Fibroblast of lung (primary cell): ENCODE data around the gene ZNF154.

ENCODE experiments used
- CTCF ChIP-seq, 2 donors: IDR thresholded peaks in 1 of 2; conservative IDR thresholded peaks in 1 of 2; 1 replicate in 1 of 2; 2 replicates in 1 of 2; pipeline ENCODE4 v1.5.1; 2011 to 2012; ENCODE audit warnings: low read length in 2 of 2, control low read depth in 1 of 2, inconsistent platforms in 1 of 2, low read depth in 1 of 2, mild to moderate bottlenecking in 1 of 2
- EZH2 ChIP-seq: IDR thresholded peaks from 2 replicates; pipeline ENCODE4 v1.5.1; 2012; ENCODE audit warnings: low read length, control low read depth, mild to moderate bottlenecking; ENCODE audit errors: missing control alignments

GRCh38 chr19:57668635-57669034 is 40.4 kb downstream of the ZNF154 start, which contains the start of gene ZSCAN4:
- TF ChIP-seq CTCF (conservative IDR thresholded peaks at IDR 0.05 in 1 of 2, IDR thresholded peaks at IDR 0.05 in 1 of 2; ENCODE audit: low read depth in 1 of 2, low read length in 2 of 2) (no peak), EZH2 (no peak)
